ENCODE measurements around the gene NDUFB5. TPM values are rescaled to one million over a fixed set of nuclear protein-coding genes. Genes with fewer than 3 reads are reported as not detected.

The NDUFB5 gene
- total and polyA plus RNA-seq, 12 donors = 105 to 345 (median 173) TPM

- 49 to 69% (median 55%) methylated on average over 8 of the region's 8 CpGs for WGBS, 4 donors
- TF ChIP-seq POLR2A (IDR thresholded peaks at IDR 0.05) (peak in 1 of 2 donors; percentile 27), CTCF (IDR thresholded peaks at IDR 0.05) (no peak)
- H3K4me1 ChIP-seq (replicated peaks in 1 of 2) = peaks cover 17 to 39% of the 10 kb centered on the region in 2 donors
- H3K27ac ChIP-seq = peak overlapping the region; percentile 2 to 81 (median 65)
- no peak overlapping the region for H3K4me3 ChIP-seq
- H3K36me3 ChIP-seq (replicated peaks in 1 of 2) = no peaks in the 10 kb centered on the region
- intact Hi-C loops (cut with DNase I) = no loop called here
- no peaks in the 10 kb centered on the region for H3K27me3 ChIP-seq
- no peaks in the 10 kb centered on the region for H3K9me3 ChIP-seq (replicated peaks in 1 of 3)
- DNase-seq = peak; percentile 39 to 68 (median 59)
These were observed 68.9 kb downstream of the NDUFB5 start for GRCh38 chr3:179673523-179673922.

GRCh38 chr3:179676081-179676480 is 71.5 kb downstream of the NDUFB5 start:
- no peak for DNase-seq
- intact Hi-C loops (cut with DNase I) = no loop called here
- Histone ChIP-seq H3K36me3 (replicated peaks in 1 of 2) (no peaks in the 10 kb centered on the region), H3K4me1 (replicated peaks in 1 of 2) (peaks cover 17 to 46% of the 10 kb centered on the region in 2 donors), H3K27ac (no peak overlapping the region), H3K4me3 (no peak overlapping the region), H3K9me3 (replicated peaks in 1 of 3) (no peaks in the 10 kb centered on the region), H3K27me3 (no peaks in the 10 kb centered on the region)
- TF ChIP-seq POLR2A (IDR thresholded peaks at IDR 0.05) (no peak), CTCF (IDR thresholded peaks at IDR 0.05) (no peak)
- WGBS, 4 donors = 94 to 97% (median 96%) methylated on average over 5 of the region's 5 CpGs

Small RNAs within 50 kb of the gene (small RNA-seq; reads per million reads assigned to genes)
- gene AC090425.1 (0 reads per million in 2 donors), gene RF01210 (0 reads per million in 2 donors)

Other genes starting within 250 kb of the NDUFB5 start
- 10 to 100 TPM in 8 of 9 donors, 1 to 10 TPM in 1; 9.4 to 21.8 (median 13.7) TPM for gene GNB4, start 153.3 kb upstream of the NDUFB5 start, total RNA-seq
- gene GNB4, start 153.3 kb upstream of the NDUFB5 start, polyA plus RNA-seq = 1 to 10 TPM; 2.6 to 9.9 (median 4.7) TPM
- gene ACTL6A, start 41.9 kb upstream of the NDUFB5 start, total RNA-seq = 10 to 100 TPM; 28.9 to 62.9 (median 38.3) TPM
- 10 to 100 TPM; 49.0 to 57.2 (median 50.7) TPM for gene ACTL6A, start 41.9 kb upstream of the NDUFB5 start, polyA plus RNA-seq
- 10 to 100 TPM; 15.9 to 94.9 (median 34.9) TPM for gene MRPL47, start 156 bp upstream of the NDUFB5 start, total RNA-seq
- gene MRPL47, start 156 bp upstream of the NDUFB5 start, polyA plus RNA-seq = 100 to 1,000 TPM in 1 of 3 donors, 10 to 100 TPM in 2; 62.1 to 108 (median 94.0) TPM
- gene USP13, start 48.2 kb downstream of the NDUFB5 start, total RNA-seq = 10 to 100 TPM; 28.3 to 61.1 (median 46.6) TPM
- 10 to 100 TPM in 1 of 3 donors, 1 to 10 TPM in 2; 6.9 to 28.4 (median 9.3) TPM for gene USP13, start 48.2 kb downstream of the NDUFB5 start, polyA plus RNA-seq

Data from adrenal gland (tissue), 12 donors.